H9 (cell line): ENCODE data around the gene MPZL1. TPM values are rescaled to one million over a fixed set of nuclear protein-coding genes. Genes with fewer than 3 reads are reported as not detected.

Experiments
- DNase-seq: peaks from one replicate; pipeline ENCODE4 v3.0.0-alpha.2; 2017
- H2AFZ ChIP-seq: one replicate; pipeline ENCODE4 v1.6.1; 2013; ENCODE audit warnings: mild to moderate bottlenecking, low read length, control low read depth, moderate library complexity
- H2AK5ac ChIP-seq: 2 replicates; pipeline ENCODE4 v1.6.1; 2013; ENCODE audit warnings: low read length, control low read depth, mixed read lengths; ENCODE audit not compliant: insufficient read length
- H2BK120ac ChIP-seq: one replicate; pipeline ENCODE4 v1.6.1; 2013; ENCODE audit warnings: low read depth, mild to moderate bottlenecking, low read length, control low read depth, inconsistent platforms; ENCODE audit not compliant: poor library complexity, severe bottlenecking
- H2BK12ac ChIP-seq: 2 replicates; pipeline ENCODE4 v1.6.1; 2013; ENCODE audit warnings: low read length, control low read depth, mixed read lengths, low read depth; ENCODE audit not compliant: insufficient read length
- H2BK15ac ChIP-seq: 2 replicates; pipeline ENCODE4 v1.6.1; 2013; ENCODE audit warnings: low read depth, low read length, control low read depth
- H2BK20ac ChIP-seq: one replicate; pipeline ENCODE4 v1.6.1; 2013; ENCODE audit warnings: low read depth, mild to moderate bottlenecking, low read length, control low read depth, inconsistent platforms; ENCODE audit not compliant: poor library complexity, severe bottlenecking
- H2BK5ac ChIP-seq: 2 replicates; pipeline ENCODE4 v1.6.1; 2013; ENCODE audit warnings: low read length, control low read depth, mixed read lengths; ENCODE audit not compliant: insufficient read length
- H3K14ac ChIP-seq: 2 replicates; pipeline ENCODE4 v1.6.1; 2013; ENCODE audit warnings: low read length, control low read depth; ENCODE audit not compliant: insufficient read depth
- H3K18ac ChIP-seq: 2 replicates; pipeline ENCODE4 v1.6.1; 2013; ENCODE audit warnings: low read depth, mild to moderate bottlenecking, mixed read lengths, low read length, control low read depth; ENCODE audit not compliant: insufficient read length
- H3K23ac ChIP-seq: 2 replicates; pipeline ENCODE4 v1.6.1; 2013; ENCODE audit warnings: low read length, control low read depth, mixed read lengths, low read depth; ENCODE audit not compliant: insufficient read length
- H3K23me2 ChIP-seq: 2 replicates; pipeline ENCODE4 v1.6.1; 2013; ENCODE audit warnings: low read depth, mild to moderate bottlenecking, mixed read lengths, low read length, control low read depth; ENCODE audit not compliant: insufficient read length, poor library complexity, severe bottlenecking
- H3K27ac ChIP-seq: 2 replicates; pipeline ENCODE4 v1.5.1; 2013; ENCODE audit warnings: low read length, control low read depth, mixed read lengths, low read depth; ENCODE audit not compliant: insufficient read length
- H3K27me3 ChIP-seq: 2 replicates; pipeline ENCODE4 v1.6.1; 2013; ENCODE audit warnings: low read length, control low read depth, inconsistent platforms; ENCODE audit not compliant: insufficient read depth
- H3K4ac ChIP-seq: 2 replicates; pipeline ENCODE4 v1.6.1; 2013; ENCODE audit warnings: low read depth, mild to moderate bottlenecking, control low read depth, inconsistent platforms, low read length, moderate library complexity
- H3K4me1 ChIP-seq: 2 replicates; pipeline ENCODE4 v1.6.1; 2013; ENCODE audit warnings: low read length, control low read depth, inconsistent platforms; ENCODE audit not compliant: insufficient read depth
- H3K4me2 ChIP-seq: 2 replicates; pipeline ENCODE4 v1.6.1; 2013; ENCODE audit warnings: low read length, control low read depth, mixed read lengths; ENCODE audit not compliant: insufficient read length, insufficient read depth
- H3K56ac ChIP-seq: 2 replicates; pipeline ENCODE4 v1.6.1; 2013; ENCODE audit warnings: low read depth, mild to moderate bottlenecking, mixed read lengths, low read length, control low read depth; ENCODE audit not compliant: insufficient read length
- H3K79me1 ChIP-seq: 2 replicates; pipeline ENCODE4 v1.6.1; 2013; ENCODE audit warnings: low read depth, mild to moderate bottlenecking, moderate library complexity, low read length, control low read depth, inconsistent platforms; ENCODE audit not compliant: insufficient read depth, poor library complexity, severe bottlenecking
- H3K79me2 ChIP-seq: 2 replicates; pipeline ENCODE4 v1.6.1; 2013; ENCODE audit warnings: low read length, control low read depth, inconsistent platforms; ENCODE audit not compliant: insufficient read depth
- H3K9ac ChIP-seq: 2 replicates; pipeline ENCODE4 v1.6.1; 2013; ENCODE audit warnings: low read length, control low read depth, mixed read lengths; ENCODE audit not compliant: insufficient read length; ENCODE audit errors: extremely low read depth
- H3K9me3 ChIP-seq: one replicate; pipeline ENCODE4 v1.6.1; 2013; ENCODE audit warnings: low read depth, low read length, inconsistent platforms; ENCODE audit not compliant: control insufficient read depth
- H3T11ph ChIP-seq: one replicate; pipeline ENCODE4 v1.6.1; 2013; ENCODE audit warnings: mild to moderate bottlenecking, low read length, control low read depth, inconsistent platforms
- H4K20me1 ChIP-seq: one replicate; pipeline ENCODE4 v1.6.1; 2013; ENCODE audit not compliant: control insufficient read depth, insufficient read length, insufficient read depth
- H4K5ac ChIP-seq: 2 replicates; pipeline ENCODE4 v1.6.1; 2013; ENCODE audit warnings: low read depth, mild to moderate bottlenecking, mixed read lengths, low read length, control low read depth; ENCODE audit not compliant: insufficient read length
- H4K8ac ChIP-seq: replicated peaks from 2 replicates; pipeline ENCODE4 v1.6.1; 2013; ENCODE audit warnings: low read length, control low read depth, mixed read lengths, low read depth; ENCODE audit not compliant: insufficient read length
- H4K91ac ChIP-seq: 2 replicates; pipeline ENCODE4 v1.6.1; 2013; ENCODE audit warnings: low read depth, mild to moderate bottlenecking, moderate library complexity, mixed read lengths, low read length, control low read depth; ENCODE audit not compliant: insufficient read length
- H3K27ac Mint-ChIP-seq, 3 experiments: 2 replicates in 2 of 3; 3 replicates in 1 of 3; pipeline ENCODE4 v1.8.0; 2020 to 2021; ENCODE audit warnings: mixed read lengths in 3 of 3, mild to moderate bottlenecking in 1 of 3, moderate library complexity in 1 of 3
- H3K27me3 Mint-ChIP-seq: 2 replicates; pipeline ENCODE4 v1.8.0; 2021; ENCODE audit warnings: low read depth, mild to moderate bottlenecking, moderate library complexity, mixed read lengths
- H3K36me3 Mint-ChIP-seq, 3 experiments: 2 replicates in 2 of 3; 3 replicates in 1 of 3; pipeline ENCODE4 v1.8.0; 2020 to 2021; ENCODE audit warnings: low read depth in 3 of 3, mixed read lengths in 3 of 3; ENCODE audit not compliant: insufficient read depth in 1 of 3
- H3K4me1 Mint-ChIP-seq, 2 experiments: 2 replicates each; pipeline ENCODE4 v1.8.0; 2020; ENCODE audit warnings: mixed read lengths in 2 of 2
- H3K4me3 Mint-ChIP-seq, 2 experiments: 2 replicates in 1 of 2; 3 replicates in 1 of 2; pipeline ENCODE4 v1.8.0; 2020 to 2021; ENCODE audit warnings: mild to moderate bottlenecking in 2 of 2, mixed read lengths in 2 of 2, moderate library complexity in 1 of 2
- H3K9me3 Mint-ChIP-seq, 2 experiments: 2 replicates in 1 of 2; 3 replicates in 1 of 2; pipeline ENCODE4 v1.8.0; 2020; ENCODE audit warnings: mild to moderate bottlenecking in 2 of 2, mixed read lengths in 2 of 2, moderate library complexity in 1 of 2
- CTCF ChIP-seq: fragments of 200-600 bp; sonication (generic); conservative IDR thresholded peaks from 3 replicates; pipeline ENCODE4 v1.8.0; 2021; ENCODE audit warnings: antibody characterized with exemption, mild to moderate bottlenecking
- WGBS: extraction: QIAGEN DNeasy Blood & Tissue Kit; methylation state at CpG from one replicate; pipeline ENCODE4 v1.1.7; 2013; ENCODE audit warnings: missing lambda C conversion rate, low lambda C conversion rate, mixed read lengths; ENCODE audit not compliant: insufficient read length; ENCODE audit errors: extremely low coverage; 5-methylcytosine and 5-hydroxymethylcytosine counted together
- total RNA-seq: library from RNA; stranded (reverse); gene quantifications from 2 replicates; pipeline ENCODE4 v1.2.1, GENCODE V29; 2021

Gene MPZL1
- total RNA-seq, 1 experiment from 2014 or later = 60.7 TPM

GRCh38 chr1:167672831-167673230 lies 49.0 kb upstream of the MPZL1 start:
- no peak overlapping the region for H2BK20ac ChIP-seq
- no peak overlapping the region for H3K27ac ChIP-seq
- H3K9me3 Mint-ChIP-seq = no peaks in the 10 kb centered on the region
- H3K14ac ChIP-seq = no peak overlapping the region
- no peak overlapping the region for H2BK5ac ChIP-seq
- H4K8ac ChIP-seq = no peak overlapping the region
- no peak overlapping the region for H2AFZ ChIP-seq
- H3K4me1 Mint-ChIP-seq = peaks cover 21 to 23% of the 10 kb centered on the region in 2 experiments
- H3K79me2 ChIP-seq = no peaks in the 10 kb centered on the region
- no peak overlapping the region for H4K5ac ChIP-seq
- no peaks in the 10 kb centered on the region for H3K4me1 ChIP-seq
- no peak overlapping the region for H3K56ac ChIP-seq
- no peaks in the 10 kb centered on the region for H3K36me3 Mint-ChIP-seq
- no peak for TF ChIP-seq CTCF
- no peak overlapping the region for H3K23ac ChIP-seq
- H3K79me1 ChIP-seq = no peaks in the 10 kb centered on the region
- no peak overlapping the region for H3K4me2 ChIP-seq
- no peaks in the 10 kb centered on the region for H3K9me3 ChIP-seq
- H2AK5ac ChIP-seq = no peak overlapping the region
- no peaks in the 10 kb centered on the region for H3K27me3 ChIP-seq
- H2BK15ac ChIP-seq = no peak overlapping the region
- H3K4ac ChIP-seq = no peak overlapping the region
- H3T11ph ChIP-seq = no peak overlapping the region
- H3K23me2 ChIP-seq = no peaks in the 10 kb centered on the region
- no peak overlapping the region for H4K91ac ChIP-seq
- no peak overlapping the region for H2BK12ac ChIP-seq
- no peak overlapping the region for H3K9ac ChIP-seq
- no CpG with 5 or more reads among the region's 4 CpGs for WGBS
- H4K20me1 ChIP-seq = no peaks in the 10 kb centered on the region
- DNase-seq = no peak
- H3K27ac Mint-ChIP-seq = no peak overlapping the region
- H3K27me3 Mint-ChIP-seq = peaks cover 4% of the 10 kb centered on the region
- no peak overlapping the region for H2BK120ac ChIP-seq
- H3K18ac ChIP-seq = no peak overlapping the region
- H3K4me3 Mint-ChIP-seq = no peak overlapping the region
